Measurements from ENCODE around the gene SLC2A6.
A peak's percentile ranks its signal among the peaks of the same experiment; 100 is the strongest.

SLC2A6 gene

DNA sequence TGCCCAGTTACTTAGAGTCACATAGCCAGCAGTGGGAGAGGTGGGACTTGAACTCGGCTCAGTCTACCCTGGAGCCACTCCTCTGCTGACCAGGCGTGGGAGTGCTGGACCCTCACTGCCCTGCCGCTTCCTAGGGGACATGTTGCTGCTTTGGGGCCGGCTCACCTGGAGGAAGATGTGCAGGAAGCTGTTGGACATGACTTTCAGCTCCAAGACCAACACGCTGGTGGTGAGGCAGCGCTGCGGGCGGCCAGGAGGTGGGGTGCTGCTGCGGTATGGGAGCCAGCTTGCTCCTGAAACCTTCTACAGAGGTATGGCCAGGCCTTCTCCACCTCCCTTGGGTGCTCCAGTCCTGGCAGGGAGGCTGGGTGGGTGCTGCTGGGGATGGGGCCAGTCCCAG lies 22.5 kb downstream of the SLC2A6 start:
- H3K27me3 ChIP-seq (replicated peaks; ENCODE audit: insufficient read depth, low read length): peaks cover 68% of the 10 kb centered on the region
- no peaks in the 10 kb centered on the region for H3K9me2 ChIP-seq (replicated peaks; ENCODE audit: insufficient read depth, low read length)
- no peaks in the 10 kb centered on the region for H3K36me3 ChIP-seq (replicated peaks; ENCODE audit: insufficient read depth, low read length)
- H3F3A ChIP-seq (ENCODE audit: insufficient read depth, low read length): no peaks in the 10 kb centered on the region
- peaks cover 14% of the 10 kb centered on the region for H3K4me1 ChIP-seq (ENCODE audit: low read length)
- H3K79me2 ChIP-seq (ENCODE audit: low read length): no peaks in the 10 kb centered on the region
- no peak overlapping the region for H2AFZ ChIP-seq (ENCODE audit: low read length)
- TF ChIP-seq EZH2phosphoT487 (IDR thresholded peaks at IDR 0.05; ENCODE audit: low read length): no peak
- TF ChIP-seq, protein P1, sequence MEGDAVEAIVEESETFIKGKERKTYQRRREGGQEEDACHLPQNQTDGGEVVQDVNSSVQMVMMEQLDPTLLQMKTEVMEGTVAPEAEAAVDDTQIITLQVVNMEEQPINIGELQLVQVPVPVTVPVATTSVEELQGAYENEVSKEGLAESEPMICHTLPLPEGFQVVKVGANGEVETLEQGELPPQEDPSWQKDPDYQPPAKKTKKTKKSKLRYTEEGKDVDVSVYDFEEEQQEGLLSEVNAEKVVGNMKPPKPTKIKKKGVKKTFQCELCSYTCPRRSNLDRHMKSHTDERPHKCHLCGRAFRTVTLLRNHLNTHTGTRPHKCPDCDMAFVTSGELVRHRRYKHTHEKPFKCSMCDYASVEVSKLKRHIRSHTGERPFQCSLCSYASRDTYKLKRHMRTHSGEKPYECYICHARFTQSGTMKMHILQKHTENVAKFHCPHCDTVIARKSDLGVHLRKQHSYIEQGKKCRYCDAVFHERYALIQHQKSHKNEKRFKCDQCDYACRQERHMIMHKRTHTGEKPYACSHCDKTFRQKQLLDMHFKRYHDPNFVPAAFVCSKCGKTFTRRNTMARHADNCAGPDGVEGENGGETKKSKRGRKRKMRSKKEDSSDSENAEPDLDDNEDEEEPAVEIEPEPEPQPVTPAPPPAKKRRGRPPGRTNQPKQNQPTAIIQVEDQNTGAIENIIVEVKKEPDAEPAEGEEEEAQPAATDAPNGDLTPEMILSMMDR (IDR thresholded peaks at IDR 0.05; ENCODE audit: low read length): peak; percentile 17; the same call in 1 of the 2 replicates
- H3K27ac ChIP-seq (ENCODE audit: low read length): no peak overlapping the region
- H3K4me3 ChIP-seq (ENCODE audit: low read length): no peak overlapping the region
- no peak for DNase-seq
- no peak overlapping the region for H3K9ac ChIP-seq (ENCODE audit: low read length)
- H3K9me3 ChIP-seq (replicated peaks; ENCODE audit: insufficient read depth, low read length): no peaks in the 10 kb centered on the region
- H4K20me1 ChIP-seq (ENCODE audit: insufficient read depth, low read length): no peaks in the 10 kb centered on the region
- no peak overlapping the region for H3K4me2 ChIP-seq (ENCODE audit: low read depth, low read length)

DNA sequence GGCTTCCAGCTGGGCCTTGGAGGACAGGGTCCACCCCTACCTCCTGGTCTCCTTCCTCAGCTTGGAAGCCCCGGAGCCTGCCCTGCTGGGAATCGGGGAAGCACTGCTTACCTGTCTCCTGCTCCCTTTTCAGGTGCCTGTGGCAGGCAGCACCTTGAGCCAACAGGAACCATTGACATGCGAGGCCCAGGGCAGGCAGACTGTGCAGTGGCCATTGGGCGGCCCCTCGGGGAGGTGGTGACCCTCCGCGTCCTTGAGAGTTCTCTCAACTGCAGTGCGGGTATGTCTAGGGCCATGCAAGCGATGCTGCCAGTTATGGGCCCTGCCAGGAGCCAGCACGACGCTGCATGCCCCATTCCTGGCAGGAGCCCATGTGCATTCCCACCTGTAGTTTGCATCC lies 23.0 kb downstream of the SLC2A6 start:
- no peak for DNase-seq
- H3K9me3 ChIP-seq (replicated peaks; ENCODE audit: insufficient read depth, low read length): no peaks in the 10 kb centered on the region
- peaks cover 11% of the 10 kb centered on the region; the same call in 1 of the 2 replicates for H3K4me1 ChIP-seq (ENCODE audit: low read length)
- no peaks in the 10 kb centered on the region for H3K79me2 ChIP-seq (ENCODE audit: low read length)
- H3K9me2 ChIP-seq (replicated peaks; ENCODE audit: insufficient read depth, low read length): no peaks in the 10 kb centered on the region
- TF ChIP-seq, protein P1 (IDR thresholded peaks at IDR 0.05; ENCODE audit: low read length): no peak
- TF ChIP-seq EZH2phosphoT487 (IDR thresholded peaks at IDR 0.05; ENCODE audit: low read length): no peak
- TF ChIP-seq EZH2 (optimal IDR thresholded peaks at IDR 0.05; ENCODE audit: low read depth, low read length): no peak
- H3K36me3 ChIP-seq (replicated peaks; ENCODE audit: insufficient read depth, low read length): no peaks in the 10 kb centered on the region
- H3F3A ChIP-seq (ENCODE audit: insufficient read depth, low read length): no peaks in the 10 kb centered on the region
- H3K27ac ChIP-seq (ENCODE audit: low read length): no peak overlapping the region
- no peak overlapping the region for H3K4me2 ChIP-seq (ENCODE audit: low read depth, low read length)
- no peak overlapping the region for H2AFZ ChIP-seq (ENCODE audit: low read length)
- no peak overlapping the region for H3K9ac ChIP-seq (ENCODE audit: low read length)
- no peak overlapping the region for H3K4me3 ChIP-seq (ENCODE audit: low read length)
- H3K27me3 ChIP-seq (replicated peaks; ENCODE audit: insufficient read depth, low read length): peaks cover 72% of the 10 kb centered on the region
- H4K20me1 ChIP-seq (ENCODE audit: insufficient read depth, low read length): no peaks in the 10 kb centered on the region

DNA sequence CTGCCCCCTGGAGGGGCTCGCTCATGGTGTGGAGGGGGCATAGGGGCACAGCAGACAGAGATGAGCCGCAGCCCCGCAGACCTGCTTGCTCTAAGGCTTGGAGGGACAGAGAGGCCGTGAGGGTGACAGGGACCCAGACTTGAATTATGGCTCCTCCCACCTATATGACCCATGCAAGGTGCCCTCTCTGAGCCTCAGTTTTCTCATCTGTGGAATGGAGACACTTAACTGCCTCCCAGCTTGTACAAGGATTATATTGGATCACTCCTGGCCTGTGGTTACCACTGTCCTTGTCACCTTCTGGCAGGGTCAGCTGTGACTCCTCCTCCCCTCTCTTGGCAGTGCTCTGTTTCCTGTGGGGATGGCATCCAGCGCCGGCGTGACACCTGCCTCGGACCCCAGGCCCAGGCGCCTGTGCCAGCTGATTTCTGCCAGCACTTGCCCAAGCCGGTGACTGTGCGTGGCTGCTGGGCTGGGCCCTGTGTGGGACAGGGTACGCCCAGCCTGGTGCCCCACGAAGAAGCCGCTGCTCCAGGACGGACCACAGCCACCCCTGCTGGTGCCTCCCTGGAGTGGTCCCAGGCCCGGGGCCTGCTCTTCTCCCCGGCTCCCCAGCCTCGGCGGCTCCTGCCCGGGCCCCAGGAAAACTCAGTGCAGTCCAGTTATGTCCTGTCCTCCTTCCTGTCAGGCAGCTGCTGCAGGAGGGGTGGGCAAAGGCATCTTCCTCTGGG lies 23.8 kb downstream of the SLC2A6 start:
- Histone ChIP-seq H2AFZ (ENCODE audit: low read length) (no peak overlapping the region), H3F3A (ENCODE audit: insufficient read depth, low read length) (no peaks in the 10 kb centered on the region), H3K36me3 (replicated peaks; ENCODE audit: insufficient read depth, low read length) (no peaks in the 10 kb centered on the region), H3K9ac (ENCODE audit: low read length) (no peak overlapping the region), H3K27me3 (replicated peaks; ENCODE audit: insufficient read depth, low read length) (peaks cover 78% of the 10 kb centered on the region), H3K9me2 (replicated peaks; ENCODE audit: insufficient read depth, low read length) (no peaks in the 10 kb centered on the region), H3K27ac (ENCODE audit: low read length) (no peak overlapping the region), H3K4me2 (ENCODE audit: low read depth, low read length) (no peak overlapping the region), H3K9me3 (replicated peaks; ENCODE audit: insufficient read depth, low read length) (no peaks in the 10 kb centered on the region), H4K20me1 (ENCODE audit: insufficient read depth, low read length) (no peaks in the 10 kb centered on the region), H3K4me1 (ENCODE audit: low read length) (peaks cover 6% of the 10 kb centered on the region; the same call in 1 of the 2 replicates), H3K4me3 (ENCODE audit: low read length) (no peak overlapping the region), H3K79me2 (ENCODE audit: low read length) (no peaks in the 10 kb centered on the region)
- DNase-seq: no peak
- TF ChIP-seq EZH2 (optimal IDR thresholded peaks at IDR 0.05; ENCODE audit: low read depth, low read length) (no peak), EZH2phosphoT487 (IDR thresholded peaks at IDR 0.05; ENCODE audit: low read length) (no peak)
- TF ChIP-seq, protein P1 (IDR thresholded peaks at IDR 0.05; ENCODE audit: low read length): no peak

Measured in MM.1S (cell line).